Ishikawa (cell line): ENCODE data around the gene FOXN3.

Experiments used
- CEBPB ChIP-seq: IDR thresholded peaks from 2 replicates; pipeline ENCODE4 v1.6.1; 2012
- CREB1 ChIP-seq: IDR thresholded peaks from 2 replicates; pipeline ENCODE4 v1.6.1; 2012; ENCODE audit warnings: low read depth
- EGR1 ChIP-seq: IDR thresholded peaks from 2 replicates; pipeline ENCODE4 v1.6.1; 2012
- EP300 ChIP-seq: IDR thresholded peaks from 2 replicates; pipeline ENCODE4 v1.6.1; 2012; ENCODE audit warnings: borderline replicate concordance
- MAX ChIP-seq: IDR thresholded peaks from 2 replicates; pipeline ENCODE4 v1.6.1; 2012
- NFIC ChIP-seq: IDR thresholded peaks from 2 replicates; pipeline ENCODE4 v1.6.1; 2012
- RAD21 ChIP-seq: IDR thresholded peaks from 2 replicates; pipeline ENCODE4 v1.6.1; 2012; ENCODE audit warnings: low read depth
- USF1 ChIP-seq: IDR thresholded peaks from 2 replicates; pipeline ENCODE4 v1.6.1; 2012
- YY1 ChIP-seq: IDR thresholded peaks from 2 replicates; pipeline ENCODE4 v1.6.1; 2012; ENCODE audit warnings: low read depth

DNA sequence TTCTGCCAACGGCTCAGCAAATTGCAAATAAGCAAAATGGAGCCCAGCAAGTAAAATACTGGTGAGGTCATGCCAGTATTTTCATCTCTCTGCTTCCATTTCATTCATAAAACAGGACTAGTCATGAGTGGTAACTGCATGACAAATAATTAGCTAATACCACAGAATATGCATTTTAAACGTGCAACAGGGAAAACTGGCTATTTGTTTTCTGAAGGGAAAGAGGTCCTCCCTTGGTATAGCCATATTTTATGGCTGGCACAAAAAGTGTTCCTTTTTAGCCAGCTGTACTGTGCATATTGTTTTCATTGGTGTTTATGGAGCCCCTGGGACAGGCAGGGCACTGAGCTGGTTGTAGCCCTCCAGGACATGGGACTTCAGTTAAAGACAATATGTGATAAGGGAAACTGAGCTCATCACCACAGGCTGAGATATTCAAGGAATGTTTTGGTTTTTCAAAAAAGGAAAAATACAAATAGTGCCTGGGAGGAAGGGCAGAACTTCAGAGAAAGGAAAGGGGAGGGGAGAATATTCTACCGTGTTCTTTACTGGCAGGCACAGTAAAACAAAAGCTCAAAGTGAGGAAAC, 26.1 kb upstream of the FOXN3 start:
- TF ChIP-seq USF1 (no peak), CEBPB (no peak), MAX (no peak), RAD21 (no peak), NFIC (no peak), CREB1 (no peak), EP300 (no peak), YY1 (no peak), EGR1 (no peak)
